Chondrocyte (in vitro differentiated cells): ENCODE measurements around the gene ITSN1. TPM values are rescaled to one million over a fixed set of nuclear protein-coding genes. Genes with fewer than 3 reads are reported as not detected.

Experiments
- DNase-seq: peaks from one replicate; pipeline ENCODE4 v3.0.0; 2021; ENCODE audit warnings: mixed read lengths, low spot score
- H3K27ac Mint-ChIP-seq: one replicate; pipeline ENCODE4 v1.8.0; 2021; ENCODE audit warnings: mild to moderate bottlenecking, moderate library complexity, mixed read lengths; ENCODE audit not compliant: unreplicated experiment
- H3K27me3 Mint-ChIP-seq: 2 replicates; pipeline ENCODE4 v1.8.0; 2021; ENCODE audit warnings: low read depth, mixed read lengths
- H3K36me3 Mint-ChIP-seq: 2 replicates; pipeline ENCODE4 v1.8.0; 2021; ENCODE audit warnings: low read depth, mixed read lengths
- H3K4me1 Mint-ChIP-seq: 2 replicates; pipeline ENCODE4 v1.8.0; 2021; ENCODE audit warnings: low read depth, mild to moderate bottlenecking, mixed read lengths
- H3K4me3 Mint-ChIP-seq: one replicate; pipeline ENCODE4 v1.8.0; 2021; ENCODE audit warnings: mild to moderate bottlenecking, moderate library complexity, mixed read lengths; ENCODE audit not compliant: unreplicated experiment
- H3K9me3 Mint-ChIP-seq: 2 replicates; pipeline ENCODE4 v1.8.0; 2021; ENCODE audit warnings: low read depth, mixed read lengths
- total RNA-seq: library from RNA; stranded (reverse); gene quantifications from 3 replicates; pipeline ENCODE4 v1.2.1, GENCODE V29; 2021
- TF ChIP-seq, protein P1 (sequence below): fragments of 200-600 bp; sonication (generic); IDR thresholded peaks from 2 replicates; pipeline ENCODE4 v1.5.0; 2021; ENCODE audit warnings: antibody characterized with exemption, mild to moderate bottlenecking, moderate library complexity

ITSN1 gene
- total RNA-seq, 1 donor from 2014 or later = 29.8 TPM

- H3K9me3 Mint-ChIP-seq = no peaks in the 10 kb centered on the region
- TF ChIP-seq, protein P1, sequence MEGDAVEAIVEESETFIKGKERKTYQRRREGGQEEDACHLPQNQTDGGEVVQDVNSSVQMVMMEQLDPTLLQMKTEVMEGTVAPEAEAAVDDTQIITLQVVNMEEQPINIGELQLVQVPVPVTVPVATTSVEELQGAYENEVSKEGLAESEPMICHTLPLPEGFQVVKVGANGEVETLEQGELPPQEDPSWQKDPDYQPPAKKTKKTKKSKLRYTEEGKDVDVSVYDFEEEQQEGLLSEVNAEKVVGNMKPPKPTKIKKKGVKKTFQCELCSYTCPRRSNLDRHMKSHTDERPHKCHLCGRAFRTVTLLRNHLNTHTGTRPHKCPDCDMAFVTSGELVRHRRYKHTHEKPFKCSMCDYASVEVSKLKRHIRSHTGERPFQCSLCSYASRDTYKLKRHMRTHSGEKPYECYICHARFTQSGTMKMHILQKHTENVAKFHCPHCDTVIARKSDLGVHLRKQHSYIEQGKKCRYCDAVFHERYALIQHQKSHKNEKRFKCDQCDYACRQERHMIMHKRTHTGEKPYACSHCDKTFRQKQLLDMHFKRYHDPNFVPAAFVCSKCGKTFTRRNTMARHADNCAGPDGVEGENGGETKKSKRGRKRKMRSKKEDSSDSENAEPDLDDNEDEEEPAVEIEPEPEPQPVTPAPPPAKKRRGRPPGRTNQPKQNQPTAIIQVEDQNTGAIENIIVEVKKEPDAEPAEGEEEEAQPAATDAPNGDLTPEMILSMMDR = no peak
- H3K27me3 Mint-ChIP-seq = no peaks in the 10 kb centered on the region
- no peak overlapping the region for H3K27ac Mint-ChIP-seq
- no peaks in the 10 kb centered on the region for H3K36me3 Mint-ChIP-seq
- H3K4me3 Mint-ChIP-seq = no peak overlapping the region
- peaks cover 55% of the 10 kb centered on the region for H3K4me1 Mint-ChIP-seq
- DNase-seq = no peak
Measured at GRCh38 chr21:33654412-33654811, 12.1 kb downstream of the ITSN1 start.

- Mint-ChIP-seq H3K36me3 (no peaks in the 10 kb centered on the region), H3K4me1 (peaks cover 56% of the 10 kb centered on the region), H3K27me3 (no peaks in the 10 kb centered on the region), H3K9me3 (peaks cover under 1% of the 10 kb centered on the region), H3K4me3 (no peak overlapping the region), H3K27ac (peak overlapping the region; percentile 95)
- no peak for DNase-seq
- TF ChIP-seq, protein P1 = no peak
Measured at GRCh38 chr21:33655588-33656221, 13.4 kb downstream of the ITSN1 start.

DNA sequence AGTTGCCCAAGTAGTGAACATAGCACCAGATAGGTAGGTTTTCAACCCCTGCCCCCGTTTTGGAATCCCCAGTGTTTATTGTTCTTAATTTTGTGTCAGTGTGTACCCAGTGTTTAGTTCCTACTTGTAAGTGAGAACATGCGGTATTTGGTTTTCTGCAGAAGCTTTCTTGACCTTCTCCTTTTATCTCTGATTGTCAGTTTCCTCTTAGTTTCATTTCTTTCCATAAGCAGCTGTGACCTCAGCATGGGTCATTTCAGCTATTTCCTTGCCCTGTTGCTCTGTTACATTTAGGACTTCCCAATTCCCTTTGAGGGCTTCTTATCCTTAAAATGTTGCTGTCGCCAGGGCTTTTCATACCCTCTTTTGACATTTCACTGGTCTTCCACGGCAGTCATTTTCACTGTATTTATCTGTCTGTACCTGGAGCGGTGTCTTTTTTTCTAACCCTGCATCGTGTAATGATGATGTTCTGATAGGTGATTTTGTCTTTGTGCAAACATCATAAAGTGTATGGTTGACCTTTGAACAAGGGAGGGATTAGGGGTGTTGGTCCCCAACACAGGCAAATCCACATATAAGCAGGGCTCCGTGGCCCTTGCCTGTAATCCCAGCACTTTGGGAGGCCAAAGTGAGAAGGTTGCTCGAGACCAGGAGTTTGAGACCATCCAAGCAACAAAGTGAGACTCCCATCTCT, 15.0 kb downstream of the ITSN1 start:
- Mint-ChIP-seq H3K27me3 (no peaks in the 10 kb centered on the region), H3K27ac (peak overlapping the region; percentile 17), H3K4me3 (no peak overlapping the region), H3K9me3 (peaks cover 6% of the 10 kb centered on the region), H3K36me3 (peaks cover 2% of the 10 kb centered on the region), H3K4me1 (peaks cover 44% of the 10 kb centered on the region)
- TF ChIP-seq, protein P1 = no peak
- DNase-seq = no peak

DNA sequence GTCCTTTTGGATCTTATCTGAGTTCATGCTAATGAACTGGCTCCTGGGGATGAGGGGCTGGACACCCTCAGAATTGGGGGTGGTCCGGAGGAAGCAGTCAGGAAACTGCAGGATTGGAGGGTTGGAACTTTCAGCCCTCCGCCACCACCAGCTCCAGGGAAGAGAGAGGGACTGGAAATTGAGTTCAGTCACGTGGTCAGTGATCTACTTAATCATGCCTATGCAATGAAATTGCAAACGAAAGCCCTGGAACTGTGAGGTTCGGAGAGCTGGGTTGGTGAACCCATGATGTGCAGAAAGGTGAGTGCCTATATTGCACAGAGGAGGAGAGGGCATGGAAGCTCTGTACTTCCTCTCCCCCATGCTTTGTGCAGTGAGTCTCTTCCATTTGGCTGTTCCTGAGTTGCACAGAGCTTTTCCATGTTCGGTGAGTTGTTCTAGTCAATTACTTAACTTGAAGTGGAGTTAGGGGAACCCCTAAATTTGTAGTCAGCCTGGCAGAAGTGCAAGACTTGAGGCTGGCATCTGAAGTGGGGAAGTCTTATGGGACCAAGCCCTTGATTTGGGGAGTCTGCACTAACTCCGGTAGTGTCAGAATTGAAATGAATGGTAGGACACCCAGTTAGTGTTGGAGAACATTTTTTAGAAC, 16.7 kb downstream of the ITSN1 start:
- TF ChIP-seq, protein P1 = no peak
- DNase-seq = no peak
- no peaks in the 10 kb centered on the region for H3K27me3 Mint-ChIP-seq
- H3K9me3 Mint-ChIP-seq = peaks cover 6% of the 10 kb centered on the region
- H3K36me3 Mint-ChIP-seq = peaks cover 2% of the 10 kb centered on the region
- no peak overlapping the region for H3K4me3 Mint-ChIP-seq
- no peak overlapping the region for H3K27ac Mint-ChIP-seq
- peaks cover 44% of the 10 kb centered on the region for H3K4me1 Mint-ChIP-seq

- no peaks in the 10 kb centered on the region for H3K27me3 Mint-ChIP-seq
- H3K27ac Mint-ChIP-seq = no peak overlapping the region
- peaks cover 6% of the 10 kb centered on the region for H3K9me3 Mint-ChIP-seq
- TF ChIP-seq, protein P1 = no peak
- no peak for DNase-seq
- H3K4me3 Mint-ChIP-seq = no peak overlapping the region
- peaks cover 2% of the 10 kb centered on the region for H3K36me3 Mint-ChIP-seq
- peaks cover 40% of the 10 kb centered on the region for H3K4me1 Mint-ChIP-seq
Measured at GRCh38 chr21:33659568-33659949, 17.3 kb downstream of the ITSN1 start.
